ENCODE measurements around the gene CACUL1. TPM values are rescaled to one million over a fixed set of nuclear protein-coding genes. Genes with fewer than 3 reads are reported as not detected.
"Not testable (repeated sequence)": the region's sequence is repeated elsewhere in the genome, so short reads cannot be mapped to it uniquely, and the experiment has no call there.

Gene CACUL1
- total RNA-seq, 2 donors from 2014 or later: 23.7 to 38.1 TPM

- no peak for DNase-seq (ENCODE audit: low spot score)
- H3K36me3 ChIP-seq: no peaks in the 10 kb centered on the region
- no peak overlapping the region for H3K4me3 ChIP-seq
- H3K27ac ChIP-seq: no peak overlapping the region
- H3K4me1 ChIP-seq (replicated peaks): no peaks in the 10 kb centered on the region
- intact Hi-C loops (cut with DNase I): loop anchor here (5.0 to 10.0 kb wide), 3 partner anchors 75 to 232 kb away; partner anchors contain the start of gene NANOS1
- TF ChIP-seq CTCF (IDR thresholded peaks at IDR 0.05) (no peak), POLR2A (IDR thresholded peaks at IDR 0.05) (no peak), POLR2AphosphoS5 (IDR thresholded peaks at IDR 0.05) (no peak)
- 67% methylated on average over 3 of the region's 3 CpGs for WGBS
- H3K9me3 ChIP-seq: no peaks in the 10 kb centered on the region
- no peaks in the 10 kb centered on the region for H3K27me3 ChIP-seq (replicated peaks; ENCODE audit: insufficient read depth)
Measured at GRCh38 chr10:118799777-118800176, 45.0 kb upstream of the CACUL1 start.

GRCh38 chr10:118798231-118798662 is 43.5 kb upstream of the CACUL1 start:
- Histone ChIP-seq H3K27me3 (replicated peaks; ENCODE audit: insufficient read depth) (no peaks in the 10 kb centered on the region), H3K4me1 (replicated peaks) (no peaks in the 10 kb centered on the region), H3K4me3 (no peak overlapping the region), H3K27ac (no peak overlapping the region), H3K36me3 (no peaks in the 10 kb centered on the region), H3K9me3 (no peaks in the 10 kb centered on the region)
- DNase-seq (ENCODE audit: low spot score): no peak
- intact Hi-C loops (cut with DNase I): no loop called here
- 15% methylated on average over 3 of the region's 3 CpGs for WGBS
- TF ChIP-seq POLR2A (IDR thresholded peaks at IDR 0.05) (no peak), POLR2AphosphoS5 (IDR thresholded peaks at IDR 0.05) (no peak), CTCF (IDR thresholded peaks at IDR 0.05) (no peak)

- intact Hi-C loops (cut with DNase I); DNase-seq (ENCODE audit: low spot score); H3K9me3 ChIP-seq; H3K27me3 ChIP-seq (replicated peaks; ENCODE audit: insufficient read depth); H3K4me1 ChIP-seq (replicated peaks); H3K4me3 ChIP-seq; H3K36me3 ChIP-seq; H3K27ac ChIP-seq: not testable (repeated sequence)
- WGBS: 95% methylated on average over 7 of the region's 7 CpGs
Measured at GRCh38 chr10:118794971-118795370, 40.2 kb upstream of the CACUL1 start.

GRCh38 chr10:118793545-118793944 is 38.8 kb upstream of the CACUL1 start:
- H3K9me3 ChIP-seq: no peaks in the 10 kb centered on the region
- no peak for DNase-seq (ENCODE audit: low spot score)
- H3K4me1 ChIP-seq (replicated peaks): no peaks in the 10 kb centered on the region
- intact Hi-C loops (cut with DNase I): no loop called here
- WGBS: 64% methylated on average over 6 of the region's 6 CpGs
- H3K36me3 ChIP-seq: no peaks in the 10 kb centered on the region
- no peak overlapping the region for H3K27ac ChIP-seq
- H3K4me3 ChIP-seq: no peak overlapping the region
- no peaks in the 10 kb centered on the region for H3K27me3 ChIP-seq (replicated peaks; ENCODE audit: insufficient read depth)
- no peak for TF ChIP-seq CTCF (IDR thresholded peaks at IDR 0.05)

- no peak overlapping the region for H3K4me3 ChIP-seq
- H3K36me3 ChIP-seq: no peaks in the 10 kb centered on the region
- no peaks in the 10 kb centered on the region for H3K4me1 ChIP-seq (replicated peaks)
- no peaks in the 10 kb centered on the region for H3K9me3 ChIP-seq
- no peak for TF ChIP-seq POLR2A (IDR thresholded peaks at IDR 0.05)
- TF ChIP-seq POLR2AphosphoS5 (IDR thresholded peaks at IDR 0.05): no peak
- no peak for TF ChIP-seq CTCF (IDR thresholded peaks at IDR 0.05)
- no peaks in the 10 kb centered on the region for H3K27me3 ChIP-seq (replicated peaks; ENCODE audit: insufficient read depth)
- intact Hi-C loops (cut with DNase I): no loop called here
- DNase-seq (ENCODE audit: low spot score): no peak
- no peak overlapping the region for H3K27ac ChIP-seq
- WGBS: 72% methylated on average over 1 of the region's 1 CpG
Measured at GRCh38 chr10:118792526-118792925, 37.8 kb upstream of the CACUL1 start.

All from prostate gland (tissue), 2 donors.